ENCODE results near the gene MYT1. TPM values are rescaled to one million over a fixed set of nuclear protein-coding genes. Genes with fewer than 3 reads are reported as not detected.

MYT1 gene
- polyA plus RNA-seq, 1 experiment = not detected

GRCh38 chr20:64189986-64190385, 25.7 kb downstream of the MYT1 start:
- Histone ChIP-seq H3K4me3 (ENCODE audit: low read depth, low read length) (no peak overlapping the region), H3K36me3 (ENCODE audit: control insufficient read depth, insufficient read depth, low read length) (no peaks in the 10 kb centered on the region), H3K27me3 (ENCODE audit: control insufficient read depth, insufficient read depth, low read length) (peaks cover 1% of the 10 kb centered on the region; the same call in 1 of the 2 replicates)
- no peak for DNase-seq (ENCODE audit: low read depth)
- POLR2A ChIA-PET = no interaction called here
- TF ChIP-seq, protein P1, sequence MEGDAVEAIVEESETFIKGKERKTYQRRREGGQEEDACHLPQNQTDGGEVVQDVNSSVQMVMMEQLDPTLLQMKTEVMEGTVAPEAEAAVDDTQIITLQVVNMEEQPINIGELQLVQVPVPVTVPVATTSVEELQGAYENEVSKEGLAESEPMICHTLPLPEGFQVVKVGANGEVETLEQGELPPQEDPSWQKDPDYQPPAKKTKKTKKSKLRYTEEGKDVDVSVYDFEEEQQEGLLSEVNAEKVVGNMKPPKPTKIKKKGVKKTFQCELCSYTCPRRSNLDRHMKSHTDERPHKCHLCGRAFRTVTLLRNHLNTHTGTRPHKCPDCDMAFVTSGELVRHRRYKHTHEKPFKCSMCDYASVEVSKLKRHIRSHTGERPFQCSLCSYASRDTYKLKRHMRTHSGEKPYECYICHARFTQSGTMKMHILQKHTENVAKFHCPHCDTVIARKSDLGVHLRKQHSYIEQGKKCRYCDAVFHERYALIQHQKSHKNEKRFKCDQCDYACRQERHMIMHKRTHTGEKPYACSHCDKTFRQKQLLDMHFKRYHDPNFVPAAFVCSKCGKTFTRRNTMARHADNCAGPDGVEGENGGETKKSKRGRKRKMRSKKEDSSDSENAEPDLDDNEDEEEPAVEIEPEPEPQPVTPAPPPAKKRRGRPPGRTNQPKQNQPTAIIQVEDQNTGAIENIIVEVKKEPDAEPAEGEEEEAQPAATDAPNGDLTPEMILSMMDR (IDR thresholded peaks at IDR 0.05; ENCODE audit: insufficient read depth, low read depth, low read length) = no peak
- CTCF ChIA-PET = no interaction called here

DNA sequence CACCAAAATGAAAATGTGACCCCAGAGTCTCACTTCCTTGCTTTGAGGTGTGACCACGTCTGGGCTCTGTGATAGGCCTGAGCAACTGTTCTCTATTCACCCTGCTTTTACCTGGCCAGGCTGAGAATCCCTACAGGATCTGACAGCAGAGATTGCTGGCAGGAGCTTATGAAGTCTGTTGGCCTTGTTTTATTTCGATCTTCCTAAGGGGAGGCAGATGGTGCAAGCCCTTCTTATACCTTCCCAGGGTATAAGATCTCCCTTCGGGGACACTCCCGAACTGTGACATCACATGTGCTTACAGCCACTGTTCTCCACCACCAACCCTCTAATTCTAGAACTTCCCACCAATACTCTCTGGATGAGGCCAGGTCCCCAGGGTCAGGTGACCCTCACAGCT, 26.8 kb downstream of the MYT1 start:
- CTCF ChIA-PET = no interaction called here
- TF ChIP-seq, protein P1 (IDR thresholded peaks at IDR 0.05; ENCODE audit: insufficient read depth, low read depth, low read length) = no peak
- peaks cover 1% of the 10 kb centered on the region; the same call in 1 of the 2 replicates for H3K27me3 ChIP-seq (ENCODE audit: control insufficient read depth, insufficient read depth, low read length)
- H3K4me3 ChIP-seq (ENCODE audit: low read depth, low read length) = no peak overlapping the region
- H3K36me3 ChIP-seq (ENCODE audit: control insufficient read depth, insufficient read depth, low read length) = no peaks in the 10 kb centered on the region
- no peak for DNase-seq (ENCODE audit: low read depth)
- POLR2A ChIA-PET = no interaction called here

GRCh38 chr20:64192406-64192805, 28.2 kb downstream of the MYT1 start:
- TF ChIP-seq, protein P1 (IDR thresholded peaks at IDR 0.05; ENCODE audit: insufficient read depth, low read depth, low read length) = no peak
- POLR2A ChIA-PET = no interaction called here
- H3K27me3 ChIP-seq (ENCODE audit: control insufficient read depth, insufficient read depth, low read length) = peaks cover 1% of the 10 kb centered on the region; the same call in 1 of the 2 replicates
- no peaks in the 10 kb centered on the region for H3K36me3 ChIP-seq (ENCODE audit: control insufficient read depth, insufficient read depth, low read length)
- no peak overlapping the region for H3K4me3 ChIP-seq (ENCODE audit: low read depth, low read length)
- DNase-seq (ENCODE audit: low read depth) = no peak
- CTCF ChIA-PET = no interaction called here

DNA sequence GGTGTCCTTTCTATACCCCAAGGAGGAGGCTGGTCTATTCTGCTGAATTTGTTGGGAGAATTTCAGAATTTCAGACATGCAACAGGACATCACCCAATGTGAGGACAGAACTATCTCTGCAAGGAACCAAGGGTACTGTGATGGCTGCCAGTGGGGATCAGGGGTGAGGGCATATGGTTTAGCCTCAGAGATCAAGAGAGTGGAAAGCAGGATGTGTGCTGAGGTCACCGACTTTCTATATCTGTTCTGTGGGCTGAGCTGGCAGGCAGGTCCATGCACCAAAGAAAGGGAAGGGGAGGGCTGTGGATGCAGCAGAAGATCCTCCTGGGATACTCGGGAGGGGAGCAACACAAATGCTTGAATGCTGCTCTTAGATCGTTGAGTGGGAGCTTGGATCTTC, 28.8 kb downstream of the MYT1 start:
- H3K27me3 ChIP-seq (ENCODE audit: control insufficient read depth, insufficient read depth, low read length) = peaks cover 1% of the 10 kb centered on the region; the same call in 1 of the 2 replicates
- CTCF ChIA-PET = no interaction called here
- no peaks in the 10 kb centered on the region for H3K36me3 ChIP-seq (ENCODE audit: control insufficient read depth, insufficient read depth, low read length)
- TF ChIP-seq, protein P1 (IDR thresholded peaks at IDR 0.05; ENCODE audit: insufficient read depth, low read depth, low read length) = no peak
- DNase-seq (ENCODE audit: low read depth) = no peak
- POLR2A ChIA-PET = no interaction called here
- H3K4me3 ChIP-seq (ENCODE audit: low read depth, low read length) = no peak overlapping the region

DNA sequence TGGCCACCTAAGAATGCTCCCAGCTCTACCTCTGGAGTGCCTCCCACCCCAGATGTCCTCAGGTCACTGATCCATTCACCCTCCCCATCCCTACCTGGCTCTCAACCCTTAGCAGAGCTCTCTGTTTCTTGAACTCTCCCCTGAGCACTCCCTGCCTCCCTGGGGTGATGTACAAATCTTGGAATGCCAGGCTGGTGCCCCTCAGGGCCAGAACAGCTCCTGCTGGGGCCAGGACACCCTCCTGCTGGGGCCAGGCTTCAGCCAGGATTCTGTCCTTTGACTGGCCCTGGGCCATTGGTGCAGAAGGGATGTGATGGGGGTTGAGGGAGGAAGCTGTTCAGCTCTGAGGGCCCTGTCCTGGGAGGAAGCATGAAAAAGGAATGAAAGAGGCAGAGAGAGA, 30.0 kb downstream of the MYT1 start:
- CTCF ChIA-PET = interaction anchor here (1.3 to 2.1 kb wide), 3 partner anchors 9 to 10 kb away, joined by 3 to 7 read pairs (median 5); no protein-coding TSS in a partner anchor

More for the DNA sequence above, 30.0 kb downstream of the MYT1 start:
- TF ChIP-seq, protein P1 (IDR thresholded peaks at IDR 0.05; ENCODE audit: insufficient read depth, low read depth, low read length) = no peak
- H3K27me3 ChIP-seq (ENCODE audit: control insufficient read depth, insufficient read depth, low read length) = peaks cover 1% of the 10 kb centered on the region; the same call in 1 of the 2 replicates
- no peak for DNase-seq (ENCODE audit: low read depth)
- POLR2A ChIA-PET = no interaction called here
- no peak overlapping the region for H3K4me3 ChIP-seq (ENCODE audit: low read depth, low read length)
- H3K36me3 ChIP-seq (ENCODE audit: control insufficient read depth, insufficient read depth, low read length) = no peaks in the 10 kb centered on the region
